Caco-2 (cell line): ENCODE data around the gene MARCKS. TPM values are rescaled to one million over a fixed set of nuclear protein-coding genes. Genes with fewer than 3 reads are reported as not detected.
"Not testable (repeated sequence)": the region's sequence is repeated elsewhere in the genome, so short reads cannot be mapped to it uniquely, and the experiment has no call there.

Experiments
- BruUV-seq: library from RNA; stranded (reverse); fragments of 400-500 nt; replicated peaks from 2 replicates; lab custom pipeline; 2021; lab: Mats Ljungman, UMichigan
- CTCF ChIA-PET: fragments of 300-600 bp; sonication (Branson Sonifier 250); formaldehyde crosslinking; loops from one replicate; lab custom pipeline; 2022; ENCODE audit warnings: antibody characterized with exemption; lab: Charles Lee
- POLR2A ChIA-PET: fragments of 300-600 bp; sonication (Branson Sonifier 250); formaldehyde crosslinking; loops from one replicate; lab custom pipeline; 2022; ENCODE audit warnings: antibody characterized with exemption; lab: Charles Lee
- DNase-seq, 2 experiments: peaks; one replicate each; pipeline versions ENCODE4 v3.0.0 to v3.0.0-alpha.2; 2020 to 2022
- H3K27me3 ChIP-seq: replicated peaks from 2 replicates; pipeline ENCODE4 v1.6.0; 2011; ENCODE audit warnings: low read length; ENCODE audit not compliant: control insufficient read depth, insufficient read depth
- H3K36me3 ChIP-seq: 2 replicates; pipeline ENCODE4 v1.5.1; 2011; ENCODE audit warnings: low read length; ENCODE audit not compliant: control insufficient read depth, insufficient read depth
- H3K4me1 ChIP-seq: fragments of 250-450 bp; sonication (Bioruptor Pico); 2 replicates; pipeline ENCODE4 v1.5.1; 2020; ENCODE audit warnings: mild to moderate bottlenecking
- H3K4me3 ChIP-seq: 2 replicates; pipeline ENCODE4 v1.5.1; 2011; ENCODE audit warnings: low read depth, mild to moderate bottlenecking, control low read depth, low read length
- H3K9me3 ChIP-seq: fragments of 250-450 bp; sonication (Bioruptor Pico); 2 replicates; pipeline ENCODE4 v1.5.1; 2020; ENCODE audit warnings: mild to moderate bottlenecking, moderate library complexity
- H3K27ac Mint-ChIP-seq: one replicate; pipeline ENCODE4 v1.8.0; 2022; ENCODE audit warnings: mixed read lengths; ENCODE audit not compliant: unreplicated experiment
- H3K27me3 Mint-ChIP-seq: one replicate; pipeline ENCODE4 v1.8.0; 2022; ENCODE audit warnings: mixed read lengths; ENCODE audit not compliant: insufficient read depth, unreplicated experiment
- H3K36me3 Mint-ChIP-seq: one replicate; pipeline ENCODE4 v1.8.0; 2022; ENCODE audit warnings: mild to moderate bottlenecking, mixed read lengths; ENCODE audit not compliant: insufficient read depth, unreplicated experiment
- H3K4me1 Mint-ChIP-seq: one replicate; pipeline ENCODE4 v1.8.0; 2022; ENCODE audit warnings: low read depth, mixed read lengths; ENCODE audit not compliant: unreplicated experiment
- H3K4me3 Mint-ChIP-seq: one replicate; pipeline ENCODE4 v1.8.0; 2022; ENCODE audit warnings: mild to moderate bottlenecking, moderate library complexity, mixed read lengths; ENCODE audit not compliant: unreplicated experiment
- H3K9me3 Mint-ChIP-seq: one replicate; pipeline ENCODE4 v1.8.0; 2022; ENCODE audit warnings: mixed read lengths; ENCODE audit not compliant: unreplicated experiment
- CTCF ChIP-seq, 2 experiments: fragments of 200-600 bp in 1 of 2; IDR thresholded peaks; 1 replicate in 1 of 2; 2 replicates in 1 of 2; pipeline versions ENCODE4 v1.5.1 to v1.8.0; 2011 to 2022; ENCODE audit warnings: antibody characterized with exemption in 1 of 2, control low read depth in 1 of 2, inconsistent platforms in 1 of 2, low read depth in 1 of 2, low read length in 1 of 2, mild to moderate bottlenecking in 1 of 2, moderate library complexity in 1 of 2; ENCODE audit not compliant: insufficient read depth in 1 of 2, severe bottlenecking in 1 of 2, unreplicated experiment in 1 of 2
- intact Hi-C: fragments of 100-400 bp; cut with micrococcal nuclease; formaldehyde crosslinking; loops from one replicate; pipeline ENCODE4 v1.10.0; 2022; ENCODE audit not compliant: unreplicated experiment
- total RNA-seq: library from RNA; stranded (reverse); gene quantifications from 2 replicates; pipeline ENCODE4 v1.2.3, GENCODE V29; 2022

Gene MARCKS
- total RNA-seq, 1 experiment from 2014 or later, result 153 TPM

- H3K36me3 ChIP-seq, result no peaks in the 10 kb centered on the region
- TF ChIP-seq CTCF (IDR thresholded peaks at IDR 0.05; ENCODE audit: insufficient read depth in 1 of 2, low read depth in 1 of 2, low read length in 1 of 2, severe bottlenecking in 1 of 2, unreplicated experiment in 1 of 2), result peak; percentile 38 to 73
- no peak overlapping the region for H3K4me3 ChIP-seq
- H3K27me3 ChIP-seq, result no peaks in the 10 kb centered on the region
- H3K27me3 Mint-ChIP-seq, result no peaks in the 10 kb centered on the region
- peaks cover 8% of the 10 kb centered on the region for H3K4me1 Mint-ChIP-seq
- H3K9me3 ChIP-seq, result no peaks in the 10 kb centered on the region
- peak in 1 of 2 experiments; percentile 57 for DNase-seq
- peaks cover 5% of the 10 kb centered on the region; the same call in 1 of the 2 replicates for H3K4me1 ChIP-seq
- H3K27ac Mint-ChIP-seq, result no peak overlapping the region
- H3K4me3 Mint-ChIP-seq, result no peak overlapping the region
- ChIA-PET CTCF (interaction anchor here (1.0 to 1.6 kb wide), 5 partner anchors 30 to 1029 kb away, joined by 3 to 12 read pairs (median 4); no protein-coding TSS in a partner anchor), POLR2A (no interaction called here)
- peaks cover 4% of the 10 kb centered on the region for H3K36me3 Mint-ChIP-seq
- H3K9me3 Mint-ChIP-seq, result no peaks in the 10 kb centered on the region
- intact Hi-C loops, result loop anchor here (1.0 to 10.0 kb wide), 3 partner anchors 775 to 1129 kb away; no protein-coding TSS in a partner anchor
- no TSS peak for BruUV-seq
These were observed 52.2 kb downstream of the MARCKS start for GRCh38 chr6:113909224-113909856.

- H3K27me3 Mint-ChIP-seq, H3K4me1 Mint-ChIP-seq, H3K27me3 ChIP-seq, intact Hi-C loops, POLR2A ChIA-PET, H3K36me3 Mint-ChIP-seq, H3K9me3 Mint-ChIP-seq, H3K4me3 ChIP-seq, H3K4me1 ChIP-seq, H3K9me3 ChIP-seq, H3K4me3 Mint-ChIP-seq, BruUV-seq, H3K27ac Mint-ChIP-seq, DNase-seq, H3K36me3 ChIP-seq: not testable (repeated sequence)
- CTCF ChIA-PET, result interaction anchor here (1.6 kb wide), 1 partner anchor 31 kb away, joined by 12 read pairs; no protein-coding TSS in a partner anchor
These were observed 53.1 kb downstream of the MARCKS start for GRCh38 chr6:113910285-113910684.

Other genes with a start within 250 kb of the MARCKS start
- gene HDAC2, start 113.8 kb downstream of the MARCKS start, total RNA-seq, result 197 and 201 TPM in 2 replicates